C4-2B (cell line): ENCODE results near the gene IKZF2.

Experiments
- ZFX ChIP-seq: fragments of 450-650 bp; IDR thresholded peaks from 2 replicates; pipeline ENCODE4 v1.6.1; 2017
- TF ChIP-seq, protein P1 (sequence below): fragments of 450-650 bp; conservative IDR thresholded peaks from 2 replicates; pipeline ENCODE4 v1.5.1; 2017; ENCODE audit warnings: mild to moderate bottlenecking

DNA sequence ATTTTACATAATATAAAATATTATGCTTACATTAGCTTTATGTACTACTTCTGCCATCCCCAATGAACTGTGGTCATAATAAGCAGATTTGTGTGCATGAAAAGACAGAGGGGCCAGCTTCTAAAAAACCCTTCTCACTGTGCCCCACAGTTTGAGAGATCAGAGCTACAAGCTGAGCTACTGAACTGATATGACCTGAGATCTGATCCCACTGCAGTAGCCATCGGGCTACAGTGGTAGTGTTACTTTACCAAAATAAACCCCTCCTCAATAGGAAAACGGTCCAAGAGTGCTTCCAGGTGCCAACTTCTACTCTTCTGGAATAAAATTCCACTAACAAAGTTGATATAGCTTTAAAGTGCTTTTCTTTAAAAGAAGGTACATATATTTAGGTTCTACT is 43.1 kb downstream of the IKZF2 start:
- TF ChIP-seq, protein P1, sequence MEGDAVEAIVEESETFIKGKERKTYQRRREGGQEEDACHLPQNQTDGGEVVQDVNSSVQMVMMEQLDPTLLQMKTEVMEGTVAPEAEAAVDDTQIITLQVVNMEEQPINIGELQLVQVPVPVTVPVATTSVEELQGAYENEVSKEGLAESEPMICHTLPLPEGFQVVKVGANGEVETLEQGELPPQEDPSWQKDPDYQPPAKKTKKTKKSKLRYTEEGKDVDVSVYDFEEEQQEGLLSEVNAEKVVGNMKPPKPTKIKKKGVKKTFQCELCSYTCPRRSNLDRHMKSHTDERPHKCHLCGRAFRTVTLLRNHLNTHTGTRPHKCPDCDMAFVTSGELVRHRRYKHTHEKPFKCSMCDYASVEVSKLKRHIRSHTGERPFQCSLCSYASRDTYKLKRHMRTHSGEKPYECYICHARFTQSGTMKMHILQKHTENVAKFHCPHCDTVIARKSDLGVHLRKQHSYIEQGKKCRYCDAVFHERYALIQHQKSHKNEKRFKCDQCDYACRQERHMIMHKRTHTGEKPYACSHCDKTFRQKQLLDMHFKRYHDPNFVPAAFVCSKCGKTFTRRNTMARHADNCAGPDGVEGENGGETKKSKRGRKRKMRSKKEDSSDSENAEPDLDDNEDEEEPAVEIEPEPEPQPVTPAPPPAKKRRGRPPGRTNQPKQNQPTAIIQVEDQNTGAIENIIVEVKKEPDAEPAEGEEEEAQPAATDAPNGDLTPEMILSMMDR, result no peak
- TF ChIP-seq ZFX, result no peak
